Measurements from ENCODE around the gene CAPS.

Gene CAPS

DNA sequence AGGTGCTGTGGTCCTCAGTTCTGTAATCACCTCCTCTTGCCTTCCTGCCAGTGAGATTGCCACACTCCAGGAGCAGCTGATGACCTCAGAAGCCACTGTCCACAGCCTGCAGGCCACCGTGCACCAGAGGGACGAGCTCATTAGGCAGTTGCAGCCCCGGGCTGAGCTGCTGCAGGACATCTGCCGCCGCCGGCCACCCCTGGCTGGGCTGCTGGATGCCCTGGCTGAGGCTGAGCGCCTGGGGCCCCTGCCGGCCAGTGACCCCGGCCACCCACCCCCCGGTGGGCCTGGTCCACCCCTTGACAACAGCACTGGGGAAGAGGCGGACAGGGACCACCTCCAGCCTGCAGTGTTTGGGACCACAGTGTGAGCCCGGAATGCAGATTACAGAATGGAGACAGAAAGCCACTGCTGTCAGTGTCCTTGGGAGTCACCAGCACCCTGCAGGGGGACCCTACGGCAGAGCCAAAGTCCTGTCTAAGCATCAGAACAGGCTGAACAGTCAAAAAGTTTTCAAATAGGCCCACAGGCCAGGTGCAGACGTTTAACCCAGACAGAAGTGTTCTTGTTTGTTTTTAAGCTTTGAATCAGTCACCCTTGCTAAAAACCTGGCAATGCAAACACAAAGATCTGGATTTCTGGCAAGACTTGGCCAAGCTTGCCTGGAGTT is 5.1 kb upstream of the CAPS start:
- DNase-seq (ENCODE audit: low read depth, low spot score) = no peak

DNA sequence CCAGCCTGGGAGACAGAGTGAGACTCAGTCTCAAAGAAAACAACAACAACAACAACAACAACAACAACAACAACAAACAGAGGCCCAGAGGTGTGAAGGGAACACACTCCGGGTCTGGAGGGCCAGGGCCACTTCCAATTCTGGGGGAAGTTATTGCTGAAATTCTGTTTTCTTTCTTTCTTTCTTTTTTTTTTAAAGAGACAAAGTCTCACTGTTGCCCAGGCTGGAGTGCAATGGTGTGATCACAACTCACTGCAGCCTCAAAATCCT is 3.5 kb upstream of the CAPS start:
- no peak for DNase-seq (ENCODE audit: low read depth, low spot score)

DNA sequence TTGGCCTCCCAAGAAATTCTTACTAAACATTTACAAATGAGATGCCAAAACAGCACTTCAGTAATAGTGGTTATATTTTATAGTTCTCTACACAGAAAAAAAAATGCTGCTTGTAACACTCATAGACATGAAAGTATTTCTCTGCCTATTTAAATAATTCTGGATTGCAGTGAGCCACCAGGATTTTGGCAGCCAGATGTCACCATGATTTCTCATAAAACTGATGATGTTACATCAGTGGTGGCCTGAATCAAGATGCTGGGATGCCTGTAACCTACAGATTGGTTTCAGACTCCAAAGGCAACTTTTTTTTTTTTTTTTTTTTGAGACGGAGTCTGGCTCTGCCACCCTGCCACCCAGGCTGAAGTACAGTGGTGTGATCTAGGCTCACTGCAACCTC is 2.7 kb upstream of the CAPS start:
- no peak for DNase-seq (ENCODE audit: low read depth, low spot score)

DNA sequence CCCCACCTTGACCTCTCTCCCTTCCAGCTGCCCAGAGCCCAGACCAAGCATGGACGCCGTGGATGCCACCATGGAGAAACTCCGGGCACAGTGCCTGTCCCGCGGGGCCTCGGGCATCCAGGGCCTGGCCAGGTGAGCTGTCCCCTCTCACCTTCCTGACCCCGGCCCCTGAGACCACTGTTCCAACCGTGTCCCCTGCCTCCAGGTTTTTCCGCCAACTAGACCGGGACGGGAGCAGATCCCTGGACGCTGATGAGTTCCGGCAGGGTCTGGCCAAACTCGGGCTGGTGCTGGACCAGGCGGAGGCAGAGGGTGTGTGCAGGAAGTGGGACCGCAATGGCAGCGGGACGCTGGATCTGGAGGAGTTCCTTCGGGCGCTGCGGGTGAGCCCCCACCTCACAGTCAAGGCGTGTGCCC is 312 bp downstream of the CAPS start:
- DNase-seq (ENCODE audit: low read depth, low spot score) = no peak

DNA sequence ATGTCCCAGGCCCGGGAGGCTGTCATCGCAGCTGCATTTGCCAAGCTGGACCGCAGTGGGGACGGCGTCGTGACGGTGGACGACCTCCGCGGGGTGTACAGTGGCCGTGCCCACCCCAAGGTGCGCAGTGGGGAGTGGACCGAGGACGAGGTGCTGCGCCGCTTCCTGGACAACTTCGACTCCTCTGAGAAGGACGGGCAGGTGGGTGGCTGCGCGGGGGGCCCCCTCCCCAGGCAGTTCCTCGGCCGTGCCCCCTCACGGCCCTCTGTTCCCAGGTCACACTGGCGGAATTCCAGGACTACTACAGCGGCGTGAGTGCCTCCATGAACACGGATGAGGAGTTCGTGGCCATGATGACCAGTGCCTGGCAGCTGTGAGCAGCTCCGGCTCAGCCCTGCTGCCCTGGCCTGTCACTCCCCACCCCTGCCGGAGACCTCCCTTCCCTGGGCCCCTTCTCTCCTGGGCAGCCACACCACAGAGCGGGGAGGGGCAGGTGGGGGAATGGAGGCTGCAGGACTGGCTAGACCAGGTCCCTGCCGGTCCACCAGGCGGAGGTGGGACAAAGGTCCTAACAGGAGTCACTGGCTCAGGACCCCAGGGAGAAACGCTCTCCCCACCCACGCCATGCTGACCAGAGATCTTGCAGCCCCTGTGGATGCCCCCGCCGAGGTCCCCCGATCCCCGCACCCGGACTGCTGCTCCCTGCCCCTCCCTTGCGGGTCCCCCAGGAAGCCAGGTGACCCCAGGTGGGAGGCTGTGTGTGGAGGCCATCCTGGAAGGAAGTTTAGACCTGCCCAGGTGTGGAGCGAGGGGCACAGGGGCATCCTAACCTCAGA is 1.1 kb downstream of the CAPS start:
- DNase-seq (ENCODE audit: low read depth, low spot score) = no peak

DNA sequence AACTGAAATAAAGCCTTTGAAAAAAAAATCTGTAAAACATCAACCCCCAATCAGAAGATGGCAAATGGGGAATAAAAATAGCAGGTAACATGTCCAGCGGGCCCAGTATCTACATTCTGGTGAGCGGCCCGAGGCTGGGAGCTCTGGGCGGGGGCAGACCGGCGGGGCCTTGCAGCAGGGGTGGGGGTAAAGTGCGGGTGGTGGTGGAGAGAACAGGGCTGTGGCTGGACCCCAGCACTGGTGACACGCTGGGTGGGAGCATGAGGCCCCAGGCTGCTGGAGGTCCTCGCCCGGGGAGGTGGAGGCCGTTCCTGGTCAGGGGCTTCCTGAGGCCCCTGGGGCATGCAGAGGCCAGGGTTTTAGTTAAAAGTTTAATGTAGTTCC is 1.7 kb downstream of the CAPS start:
- no peak for DNase-seq (ENCODE audit: low read depth, low spot score)

DNA sequence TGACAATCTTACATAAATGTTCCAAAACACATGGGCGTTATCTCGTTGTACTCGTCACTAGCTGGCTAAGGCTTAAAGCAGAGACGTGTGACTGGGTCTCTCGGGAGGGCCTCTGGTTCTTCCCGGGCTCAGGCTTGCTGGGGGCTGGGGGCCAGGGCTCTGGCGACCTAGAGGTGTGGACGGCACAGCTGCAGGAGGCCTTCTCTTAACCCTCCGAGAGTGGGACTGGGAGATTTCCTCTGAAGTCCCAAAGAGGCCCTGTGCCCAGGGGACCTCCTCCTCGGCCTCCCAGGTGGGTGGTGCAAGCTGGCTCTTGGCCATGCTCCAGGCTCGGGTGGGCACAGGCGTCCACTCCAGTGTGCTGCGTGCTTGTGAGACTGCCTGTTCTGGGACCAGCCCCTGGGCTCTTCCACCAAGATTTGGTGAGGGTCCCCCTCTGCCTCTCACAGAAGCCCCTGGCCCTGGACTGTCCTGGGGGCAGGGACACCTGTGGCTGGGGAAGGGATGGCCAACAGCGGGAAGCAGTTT is 2.2 kb downstream of the CAPS start:
- DNase-seq (ENCODE audit: low read depth, low spot score) = no peak

DNA sequence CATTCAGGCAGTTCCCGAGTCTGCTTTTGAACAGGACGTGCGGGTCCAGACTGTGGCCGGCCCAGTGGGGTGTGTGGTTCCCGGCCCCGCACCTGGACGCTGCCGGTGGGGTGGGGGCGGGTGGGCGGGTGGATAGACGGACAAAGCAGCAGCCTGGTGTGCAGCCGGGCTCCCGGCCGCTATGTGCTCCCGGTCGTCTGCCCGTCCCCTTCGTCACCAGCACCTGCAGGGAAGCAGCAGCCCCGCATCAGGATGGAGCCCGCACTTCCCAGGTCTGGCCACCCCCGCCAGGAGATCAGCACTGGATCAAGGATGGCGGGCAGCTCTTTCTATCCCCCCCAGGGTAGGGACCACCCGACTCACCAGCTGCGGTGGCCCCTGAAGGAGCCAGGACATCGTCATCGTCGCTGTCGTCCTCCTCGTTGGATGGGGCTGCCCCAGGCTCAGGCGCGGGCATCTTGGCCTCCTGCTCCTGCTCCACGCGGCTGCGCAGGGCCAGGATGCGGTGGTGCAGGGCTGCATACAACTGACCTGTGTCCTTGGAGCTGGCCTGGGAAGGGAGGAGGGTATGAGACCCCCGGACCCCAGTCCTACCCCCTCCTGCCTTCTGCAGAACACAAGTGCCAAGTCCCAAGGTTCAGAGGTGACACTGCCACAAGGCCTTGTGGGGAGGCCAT is 3.5 kb downstream of the CAPS start:
- DNase-seq (ENCODE audit: low read depth, low spot score) = no peak

DNA sequence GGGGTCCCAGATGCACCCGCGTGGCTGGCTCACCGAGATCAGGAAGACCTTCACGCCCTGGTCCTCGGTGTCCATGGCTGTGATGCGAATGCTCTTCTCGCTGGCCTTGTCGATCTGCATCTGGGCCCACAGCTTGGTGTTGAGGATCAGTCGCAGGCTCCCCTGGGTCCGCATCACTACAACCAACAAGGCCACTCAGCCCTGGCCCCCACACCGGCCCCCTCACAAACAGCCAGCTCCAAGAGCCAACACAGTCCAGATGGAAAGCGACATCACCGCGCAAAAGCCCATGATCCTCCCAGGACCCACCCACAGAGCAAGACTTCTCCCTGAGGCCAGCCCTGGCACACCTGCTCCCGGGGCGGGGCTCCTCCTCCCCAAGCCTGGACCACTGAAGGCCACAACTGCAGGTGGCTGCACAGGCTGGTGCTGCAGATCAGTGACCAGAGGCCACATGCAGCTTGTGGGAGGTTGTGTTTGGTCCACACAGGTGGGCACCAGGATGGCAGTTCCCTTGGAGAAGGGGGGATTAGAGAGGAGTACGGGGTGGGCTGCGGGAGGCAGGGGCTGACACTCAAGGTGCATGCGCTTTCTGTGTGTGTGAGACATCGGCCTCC is 4.5 kb downstream of the CAPS start:
- DNase-seq (ENCODE audit: low read depth, low spot score) = no peak

DNA sequence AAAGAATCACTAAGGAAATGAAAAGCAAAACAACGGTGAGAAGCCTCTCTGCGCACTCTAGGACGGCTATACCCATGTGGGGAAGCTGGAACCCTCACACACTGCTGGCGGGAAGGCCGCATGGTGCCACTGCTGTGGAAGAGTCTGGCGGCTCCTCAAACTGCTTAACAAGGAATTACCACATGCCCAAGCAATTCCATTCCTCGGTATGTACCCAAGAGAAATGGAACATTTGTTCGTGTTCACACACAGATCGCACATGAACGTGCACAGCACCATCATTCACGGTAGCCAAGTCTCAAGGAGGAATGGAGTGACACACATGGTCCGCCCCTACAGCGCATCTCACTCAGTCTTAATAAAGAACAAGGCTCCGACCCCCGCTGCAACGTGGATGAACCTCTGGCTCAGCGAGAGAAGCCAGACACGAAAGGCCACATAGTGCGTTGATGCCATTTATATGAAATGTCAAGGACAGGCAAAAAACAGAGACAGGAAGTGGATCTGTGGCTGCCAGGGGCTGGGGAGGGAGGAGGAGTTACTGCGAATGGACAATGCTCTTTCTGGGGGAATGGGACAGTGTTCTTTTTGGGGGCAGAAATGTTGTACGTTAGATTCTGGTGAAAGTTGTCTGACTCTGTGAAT is 7.6 kb downstream of the CAPS start:
- DNase-seq (ENCODE audit: low read depth, low spot score) = no peak

DNA sequence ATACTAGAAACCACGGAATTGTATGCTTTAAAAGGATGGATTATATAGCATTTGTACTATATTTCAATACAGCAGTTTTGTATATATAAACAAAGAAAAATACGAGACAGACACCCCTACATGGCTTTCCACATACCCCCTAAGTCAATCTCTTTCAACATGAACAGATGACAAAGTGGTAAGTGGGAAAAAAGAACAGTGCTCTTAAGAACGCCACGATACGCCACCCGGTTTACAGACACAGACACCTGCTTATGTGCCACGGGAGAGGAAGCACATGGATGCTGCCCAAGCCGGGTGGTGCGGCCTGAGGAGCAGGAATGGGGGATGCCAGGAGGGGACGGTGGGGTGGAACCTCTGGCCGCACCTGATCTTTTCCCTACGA is 8.1 kb downstream of the CAPS start:
- no peak for DNase-seq (ENCODE audit: low read depth, low spot score)

DNA sequence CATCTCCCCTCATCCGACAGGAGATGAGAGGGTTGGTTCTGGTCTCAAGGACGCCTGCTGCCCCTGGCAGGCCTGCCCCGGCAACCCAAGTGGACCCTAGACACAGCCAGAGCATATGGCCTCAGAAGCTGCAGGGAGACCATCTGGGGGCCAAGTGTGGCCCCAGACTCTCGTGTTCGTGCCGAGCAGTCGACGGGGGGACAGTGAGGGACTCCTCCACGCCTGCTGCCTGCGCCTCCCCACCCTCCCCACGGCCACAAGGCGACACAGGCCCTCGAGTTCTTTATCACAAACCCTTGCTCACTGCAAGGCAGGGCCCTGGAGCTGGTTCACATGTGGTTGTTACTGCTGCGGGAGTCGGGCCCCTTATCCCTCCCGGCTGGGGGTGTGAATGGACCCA is 9.3 kb downstream of the CAPS start:
- DNase-seq (ENCODE audit: low read depth, low spot score) = no peak

DNA sequence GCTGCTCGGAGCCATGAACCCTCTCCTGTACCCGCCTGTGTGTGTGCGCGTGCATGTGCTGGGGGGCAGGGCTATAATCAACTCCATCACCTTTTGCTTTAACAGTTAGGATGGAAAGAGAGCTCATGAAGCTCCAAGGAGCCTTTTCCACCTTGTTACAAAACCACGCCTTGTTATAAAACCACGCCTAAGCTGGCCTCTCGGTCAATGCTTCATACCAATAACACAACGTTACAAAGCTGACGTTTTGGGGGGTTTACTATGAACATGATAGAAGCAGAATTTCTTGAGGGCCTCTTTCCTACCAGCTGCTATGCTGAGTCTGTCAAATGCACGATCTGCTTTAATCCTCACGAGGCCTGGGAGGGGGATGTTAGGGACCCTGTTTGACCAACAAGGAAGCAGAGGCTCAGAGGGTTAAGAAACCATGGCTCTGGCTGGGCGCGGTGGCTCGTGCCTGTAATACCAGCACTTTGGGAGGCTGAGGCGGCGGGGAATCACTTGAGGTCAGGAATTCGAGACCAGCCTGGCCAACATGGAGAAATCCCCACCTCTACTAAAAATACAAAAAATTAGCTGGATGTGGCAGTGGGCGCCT is 11.9 kb downstream of the CAPS start:
- DNase-seq (ENCODE audit: low read depth, low spot score) = no peak

DNA sequence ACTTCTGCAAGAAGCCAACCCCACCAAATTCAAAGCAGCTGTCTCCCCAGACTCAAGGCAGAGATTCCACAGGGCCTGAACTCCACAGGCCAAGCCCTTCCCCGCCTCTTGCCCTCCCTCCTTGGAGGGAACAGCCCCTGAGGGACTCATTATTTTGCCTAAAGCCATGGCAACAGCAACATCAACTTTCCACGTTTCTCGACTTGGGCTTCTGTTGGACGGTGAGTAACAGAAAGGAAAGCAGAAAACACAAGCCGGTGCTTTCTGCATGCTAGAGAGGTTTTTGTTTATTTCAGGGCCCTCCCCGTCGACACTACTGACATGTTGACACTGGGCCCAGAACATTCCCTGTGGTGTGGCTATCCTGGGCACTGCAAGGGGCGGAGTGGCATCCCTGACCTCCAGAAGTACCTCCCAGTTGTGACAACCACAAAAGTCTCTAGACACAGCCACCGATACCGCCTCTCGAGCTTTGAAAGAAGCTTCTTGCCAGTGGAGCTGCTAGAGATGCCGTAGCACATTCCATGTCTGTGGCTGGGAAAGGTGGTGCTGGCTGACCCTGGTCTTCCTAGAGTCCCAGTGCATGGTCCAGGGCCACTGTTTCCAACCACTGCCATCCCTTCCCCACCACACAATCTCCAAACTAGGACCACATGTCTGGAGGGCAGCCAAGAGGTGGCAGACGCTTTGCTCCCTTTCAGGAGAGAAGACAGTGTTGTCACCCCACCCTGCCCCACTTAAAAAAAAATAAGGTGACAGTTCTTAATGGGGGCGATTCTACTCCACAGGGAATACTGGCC is 12.8 kb downstream of the CAPS start:
- DNase-seq (ENCODE audit: low read depth, low spot score) = no peak

DNA sequence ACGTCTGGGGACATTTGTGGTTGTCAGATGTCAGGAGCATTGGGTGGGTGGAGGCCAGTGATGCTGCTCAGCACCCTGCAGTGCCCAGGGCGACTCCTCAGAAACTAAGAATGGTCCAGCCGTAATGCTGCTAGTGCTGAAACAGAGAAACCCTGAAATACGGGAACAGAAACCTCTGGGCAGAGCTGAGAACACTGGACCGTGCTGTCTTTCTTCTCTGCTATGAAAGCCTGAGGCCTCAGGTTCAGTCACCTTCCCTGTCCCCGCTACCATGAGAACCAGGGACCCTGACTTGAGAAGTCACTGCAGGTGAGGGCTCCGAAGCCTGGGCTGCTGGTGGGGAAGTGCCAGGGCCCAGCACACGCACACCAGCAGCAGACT is 13.4 kb downstream of the CAPS start:
- DNase-seq (ENCODE audit: low read depth, low spot score) = no peak

DNA sequence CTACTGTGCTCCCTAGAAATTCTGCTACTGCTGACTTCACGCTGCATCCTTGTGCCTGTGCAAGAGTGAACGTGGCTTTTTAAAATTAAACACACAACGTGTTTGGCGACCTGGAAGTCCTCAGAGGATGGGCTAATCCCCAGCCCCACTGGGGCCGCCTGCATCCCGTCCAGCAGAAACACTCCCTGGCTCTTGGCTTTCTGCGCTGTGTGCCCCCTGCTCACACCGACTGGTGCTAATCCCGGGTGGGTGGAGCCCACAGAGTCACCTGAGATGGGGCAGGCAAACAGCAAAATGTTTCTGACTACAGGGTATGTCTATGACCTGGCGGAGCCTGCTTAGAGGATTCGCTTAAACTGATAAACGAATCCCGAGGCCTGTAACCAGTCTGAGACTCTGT is 15.1 kb downstream of the CAPS start:
- DNase-seq (ENCODE audit: low read depth, low spot score) = no peak

DNA sequence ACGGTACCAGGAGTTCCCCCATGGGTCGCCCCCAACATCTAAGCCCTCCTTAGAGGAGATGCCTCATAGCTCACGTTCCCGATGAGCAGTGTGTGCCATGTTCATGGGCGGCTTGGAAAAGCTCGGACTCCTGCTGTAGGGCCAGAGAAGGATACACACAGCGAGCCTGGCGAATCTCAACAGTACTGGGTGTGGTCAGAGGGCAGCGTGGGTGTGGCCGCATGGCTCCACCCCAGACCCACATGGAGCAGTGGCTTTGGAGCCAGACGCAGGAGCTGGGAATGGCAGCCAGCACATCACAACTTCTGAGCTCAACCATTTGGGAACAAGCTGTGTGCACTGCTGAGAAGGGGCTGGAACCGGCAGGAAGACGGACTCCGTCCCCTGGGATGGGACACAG is 15.6 kb downstream of the CAPS start:
- no peak for DNase-seq (ENCODE audit: low read depth, low spot score)

DNA sequence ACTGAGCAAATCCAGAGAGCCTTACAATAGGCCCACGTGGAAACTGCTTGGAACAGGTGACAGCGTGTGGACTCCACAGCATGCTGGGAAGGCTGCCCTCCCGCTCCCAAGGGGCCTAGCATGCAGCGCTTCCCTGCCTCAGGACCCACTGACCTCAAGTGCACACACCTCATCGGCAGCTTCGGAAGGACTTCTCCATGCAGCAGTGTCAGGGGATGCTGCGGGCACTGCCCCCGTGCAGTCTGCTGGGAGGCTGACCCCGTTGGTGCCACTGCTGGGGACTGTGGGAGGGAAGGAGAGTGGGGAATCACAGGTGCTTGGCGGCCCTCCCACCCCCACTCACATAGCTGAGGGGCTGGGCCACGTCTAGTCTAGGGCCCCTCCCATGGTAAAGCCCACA is 17.2 kb downstream of the CAPS start:
- DNase-seq (ENCODE audit: low read depth, low spot score) = no peak

DNA sequence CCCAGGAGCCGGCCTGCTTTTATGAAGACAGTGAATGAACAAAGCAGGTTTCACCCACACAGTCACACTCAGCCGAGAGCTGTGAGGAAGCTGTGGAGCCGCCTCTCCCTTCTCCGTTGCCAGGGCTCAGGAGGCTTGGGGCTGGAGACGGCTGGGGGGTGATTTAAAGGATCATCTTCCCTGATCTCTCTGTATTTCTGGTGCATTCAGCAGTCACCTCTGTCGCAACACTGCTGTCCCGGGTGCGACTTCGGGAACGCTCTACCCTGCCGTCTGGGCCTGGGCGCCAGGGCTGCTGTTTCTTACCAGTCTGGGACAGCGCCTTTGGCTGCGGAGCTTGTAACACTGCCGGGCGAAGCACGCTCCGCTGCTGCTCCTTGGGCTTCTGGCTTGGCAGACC is 18.1 kb downstream of the CAPS start:
- DNase-seq (ENCODE audit: low read depth, low spot score) = no peak

DNA sequence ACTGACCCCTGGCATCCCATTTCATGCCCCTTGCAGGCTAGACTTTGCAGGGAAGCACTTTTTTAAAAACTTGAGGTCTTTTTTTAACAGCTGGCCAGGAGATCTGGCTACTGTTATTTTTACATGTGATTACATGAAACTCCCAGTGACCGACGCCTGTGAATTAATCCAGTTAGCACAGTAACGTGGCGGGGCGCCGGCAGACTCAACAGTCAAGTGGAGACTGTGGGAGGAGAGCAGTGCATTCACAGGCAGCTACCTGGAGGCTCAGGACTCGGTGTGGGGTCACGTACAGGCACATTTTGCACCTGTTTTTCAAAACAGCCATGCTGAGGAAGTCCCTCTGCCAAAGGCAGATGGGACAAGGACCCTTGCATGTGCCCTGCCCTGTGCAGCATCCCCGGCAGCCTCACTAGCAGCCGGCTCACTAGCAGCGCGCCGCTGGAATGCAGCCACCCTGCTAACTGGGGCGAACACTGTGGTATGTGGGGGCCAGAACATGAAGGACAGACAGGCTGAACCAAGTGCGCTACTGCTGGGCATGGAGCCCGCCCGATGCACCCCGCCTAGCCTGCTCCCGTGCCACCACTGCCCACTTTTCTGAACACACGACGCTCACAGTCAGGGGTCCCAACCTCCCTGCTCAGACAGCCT is 18.7 kb downstream of the CAPS start:
- DNase-seq (ENCODE audit: low read depth, low spot score) = no peak

All from activated naive CD8-positive, alpha-beta T cell treated with anti-CD3 and anti-CD28 coated beads, Interleukin-2, amount 50 U/mL, for 16 hours (primary cell).